Fibroblast of gingiva (primary cell): Measurements from ENCODE around the gene THYN1.
A peak's percentile ranks its signal among the peaks of the same experiment; 100 is the strongest.
"Not testable (repeated sequence)": the region's sequence is repeated elsewhere in the genome, so short reads cannot be mapped to it uniquely, and the experiment has no call there.

ENCODE experiments used
- DNase-seq: peaks from one replicate; pipeline ENCODE4 v3.0.0-alpha.2; 2011; ENCODE audit warnings: low read depth

Gene THYN1

DNA sequence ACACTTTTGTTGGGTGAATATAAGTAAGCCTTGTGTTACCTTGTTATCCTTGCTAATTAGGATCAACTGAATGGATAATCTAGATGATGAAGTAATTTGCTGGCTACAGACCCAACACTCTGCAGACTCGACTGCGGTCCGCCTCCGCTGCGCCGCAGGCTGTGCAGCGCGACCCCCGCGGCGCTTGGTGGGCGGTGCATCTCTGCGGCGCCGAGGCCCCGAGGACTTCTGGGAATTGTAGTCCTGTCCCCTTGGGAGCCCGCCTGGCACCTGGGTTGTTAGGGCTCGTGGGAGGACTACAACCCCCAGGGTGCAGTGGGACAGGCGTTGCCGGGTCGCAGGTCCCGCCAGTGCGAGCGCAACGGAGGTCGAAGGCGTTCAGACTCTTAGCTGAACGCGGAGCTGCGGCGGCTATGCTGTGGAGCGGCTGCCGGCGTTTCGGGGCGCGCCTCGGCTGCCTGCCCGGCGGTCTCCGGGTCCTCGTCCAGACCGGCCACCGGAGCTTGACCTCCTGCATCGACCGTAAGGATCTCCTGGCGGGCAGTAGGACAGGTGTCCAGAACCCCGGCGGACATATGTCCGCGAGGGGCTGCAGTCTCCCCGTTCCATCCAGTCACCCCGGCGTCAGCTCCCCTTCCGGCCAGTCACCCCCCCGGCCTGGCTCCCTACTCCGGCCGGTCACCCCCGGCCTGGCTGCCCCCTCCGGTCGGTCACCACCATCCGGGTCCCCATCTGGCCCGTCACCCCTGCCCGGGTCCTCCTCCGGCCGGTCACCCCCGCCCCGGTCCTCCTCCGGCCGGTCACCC lies at the start of gene THYN1, which contains the start of gene ACAD8:
Gene THYN1, minus strand, starts transcription at position 165 of the 806 bp plus-strand sequence. CDS start 470 bp downstream, outside the sequence.
Gene ACAD8, plus strand, starts transcription at position 381 of the 806 bp plus-strand sequence. Its CDS starts 33 bp downstream, at position 414.
- DNase-seq: peak; percentile 95

DNA sequence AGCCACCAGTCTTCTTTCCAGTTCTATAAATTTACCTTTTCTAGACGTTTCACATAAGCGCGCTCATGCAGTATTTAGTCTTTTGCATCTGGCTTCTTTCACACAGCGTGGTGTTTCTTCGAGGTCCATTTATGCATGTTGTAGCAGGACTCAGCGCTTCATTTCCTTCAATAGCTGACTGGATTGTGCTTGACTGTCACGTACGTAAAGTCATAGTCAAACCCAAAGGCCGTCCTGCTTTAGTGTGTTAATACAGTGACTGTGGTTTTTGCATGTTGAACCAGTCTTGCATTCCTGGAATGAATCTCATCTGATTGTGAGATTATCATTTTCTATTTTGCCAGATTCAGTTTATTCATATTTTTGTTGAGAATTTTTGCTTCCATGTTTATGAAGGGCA lies 41.5 kb upstream of the THYN1 start:
- DNase-seq: no peak

DNA sequence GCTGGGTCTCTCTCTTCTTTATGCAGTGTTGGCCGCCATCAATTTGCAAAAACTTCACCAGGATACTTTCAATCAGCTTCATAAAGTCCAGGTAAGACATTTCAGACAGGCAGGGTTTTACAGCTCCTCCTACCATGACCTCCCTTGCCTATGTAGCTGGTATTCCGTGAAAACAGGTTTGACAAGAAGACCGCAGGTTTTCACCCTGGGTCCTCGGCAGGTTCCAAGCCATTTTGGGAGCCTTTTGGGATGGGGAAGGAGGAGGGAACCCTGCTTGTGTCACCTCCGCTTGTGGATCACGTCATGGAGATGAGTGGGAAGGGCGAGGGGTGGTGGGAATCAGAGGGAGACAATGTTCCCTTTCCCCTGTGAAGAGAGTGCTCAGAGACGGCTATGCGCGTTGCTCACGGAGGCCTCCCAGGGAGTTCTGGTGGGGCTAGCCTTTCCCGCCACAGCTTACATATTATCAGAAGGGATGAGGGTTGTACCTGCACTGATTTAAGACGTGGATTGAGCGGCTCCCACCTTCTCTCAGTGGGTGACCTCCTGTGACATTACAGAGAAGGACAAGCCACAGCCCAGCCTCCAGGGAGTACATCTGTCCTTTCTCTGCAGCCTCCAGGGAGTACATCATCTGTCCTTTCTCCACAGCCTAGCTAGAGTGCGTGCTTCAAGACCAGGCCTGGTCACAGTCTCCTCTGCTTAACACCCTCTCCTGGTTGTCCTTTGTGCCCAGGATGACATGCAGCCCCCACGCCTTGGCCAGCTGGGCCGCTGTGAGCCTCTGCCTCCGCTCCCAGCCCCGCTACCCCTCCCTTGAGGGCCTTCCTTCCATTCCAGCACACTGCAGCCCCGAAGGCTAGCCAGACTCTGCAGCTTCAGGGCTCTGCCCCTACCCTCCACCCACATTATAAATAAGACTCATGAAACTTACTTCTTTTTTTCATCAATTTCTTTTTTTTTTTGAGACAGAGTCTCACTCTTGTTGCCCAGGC lies 40.3 kb upstream of the THYN1 start:
- DNase-seq: no peak

DNA sequence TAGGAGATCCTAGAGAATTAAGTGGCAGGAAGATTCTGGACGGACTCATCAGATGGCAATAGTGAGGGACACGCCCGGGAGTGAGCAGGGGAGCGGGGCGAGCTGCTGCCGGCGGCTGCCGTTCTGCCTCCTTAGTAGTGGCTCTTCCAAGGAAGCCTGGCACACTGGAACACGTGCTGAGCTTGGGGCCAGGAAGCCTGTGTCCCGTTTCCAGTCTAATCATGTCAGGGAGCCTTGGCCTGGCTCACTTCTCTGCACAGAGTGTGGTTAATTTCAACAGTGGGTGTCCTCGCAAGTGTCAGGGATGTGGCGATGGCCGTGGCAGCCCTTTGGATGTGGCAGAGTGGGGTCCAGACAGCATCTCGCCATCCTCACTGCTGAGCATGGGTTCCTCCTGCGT lies 39.5 kb upstream of the THYN1 start:
- no peak for DNase-seq

DNA sequence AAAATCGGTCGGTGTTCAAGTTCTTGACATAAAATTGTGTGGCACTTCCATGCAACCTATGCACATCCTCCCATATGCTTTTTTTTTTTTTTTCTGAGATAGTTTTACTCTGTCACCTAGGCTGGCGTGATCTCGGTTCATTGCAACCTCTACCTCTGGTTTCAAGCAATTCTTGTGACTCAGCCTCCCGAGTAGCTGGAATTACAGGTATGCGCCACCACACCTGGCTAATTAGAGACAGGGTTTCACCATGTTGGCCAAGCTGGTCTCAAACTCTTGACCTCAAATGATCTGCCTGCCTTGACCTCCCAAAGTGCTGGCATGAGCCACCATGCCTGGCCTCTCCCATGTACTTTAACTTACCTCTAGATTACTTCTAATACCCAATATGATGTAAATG lies 38.0 kb upstream of the THYN1 start:
- DNase-seq: no peak

DNA sequence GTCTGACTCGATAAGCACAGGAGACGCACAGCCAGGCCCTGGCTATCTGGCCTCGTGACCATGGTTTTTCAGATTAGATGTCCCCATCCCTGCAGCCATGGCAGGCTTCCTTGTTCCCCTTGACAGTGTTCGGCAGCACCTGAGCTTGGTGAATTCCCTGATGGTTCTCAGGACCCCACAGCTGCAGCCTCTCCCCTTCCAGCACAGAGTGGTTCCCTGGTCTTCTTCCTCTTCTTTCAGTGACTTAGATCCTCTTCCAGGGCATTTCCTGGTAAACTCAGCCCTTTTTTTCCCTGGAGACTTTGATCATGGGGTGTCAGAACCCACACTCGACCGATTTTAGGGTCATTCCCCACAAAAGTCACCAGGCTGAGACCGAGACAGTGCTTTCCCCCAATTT lies 37.5 kb upstream of the THYN1 start:
- no peak for DNase-seq

DNA sequence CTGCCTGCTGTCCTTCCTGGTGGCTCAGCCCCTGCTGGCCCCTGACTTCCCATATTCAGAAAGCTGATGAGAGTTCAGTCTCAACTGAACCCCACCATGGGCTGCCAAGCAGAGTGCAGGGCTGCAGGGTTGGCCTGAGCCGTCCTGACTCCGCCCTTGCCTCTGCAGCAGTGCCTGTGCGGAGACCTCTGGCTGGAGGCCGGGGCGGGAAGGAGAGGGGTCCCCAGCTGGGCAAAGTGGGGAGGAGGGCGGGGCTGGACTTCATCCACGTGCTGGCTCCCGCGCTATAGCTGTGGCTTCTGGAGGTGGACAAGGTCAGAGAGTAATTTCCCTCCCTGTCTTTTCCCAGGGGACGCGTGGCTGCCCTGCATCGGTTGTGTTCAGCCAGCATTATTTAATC lies 36.6 kb upstream of the THYN1 start:
- DNase-seq: no peak

DNA sequence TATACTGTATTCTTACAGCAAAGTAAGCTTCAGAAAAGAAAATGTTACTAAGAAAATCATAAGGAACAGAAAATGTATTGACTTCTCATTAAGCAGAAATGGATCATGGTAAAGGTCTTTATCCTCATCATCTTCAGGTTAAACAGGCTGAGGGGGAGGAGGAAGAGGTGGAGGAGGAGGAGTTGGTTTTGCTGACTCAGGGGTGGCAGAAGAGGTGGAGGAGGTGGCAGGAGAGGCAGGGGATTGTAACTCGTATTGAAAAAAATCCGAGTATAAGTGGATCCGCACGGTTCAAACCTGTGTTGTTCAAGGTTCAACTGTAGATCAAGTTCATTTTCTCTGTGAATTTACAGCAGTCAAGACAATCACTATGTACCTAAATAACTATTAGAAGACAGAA lies 36.0 kb upstream of the THYN1 start:
- no peak for DNase-seq

DNA sequence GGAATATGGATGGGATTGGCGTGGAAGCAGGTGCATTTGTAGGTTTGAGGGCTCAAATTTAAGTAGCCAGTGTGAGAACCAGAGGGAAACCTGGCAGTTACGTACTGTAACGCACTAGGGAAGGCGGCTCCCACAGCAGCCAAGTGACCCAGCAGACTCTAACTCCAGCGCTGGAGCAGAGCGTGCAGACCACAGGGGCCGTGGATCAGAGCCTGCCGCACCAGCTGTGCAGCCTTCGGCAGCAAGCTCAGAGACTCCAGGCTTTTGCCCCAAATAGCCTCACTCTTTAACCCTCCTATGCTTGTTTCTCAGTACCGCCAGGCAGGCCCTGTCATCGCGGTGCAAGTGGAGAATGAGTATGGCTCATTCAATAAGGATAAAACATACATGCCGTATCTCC lies 35.3 kb upstream of the THYN1 start:
- no peak for DNase-seq

DNA sequence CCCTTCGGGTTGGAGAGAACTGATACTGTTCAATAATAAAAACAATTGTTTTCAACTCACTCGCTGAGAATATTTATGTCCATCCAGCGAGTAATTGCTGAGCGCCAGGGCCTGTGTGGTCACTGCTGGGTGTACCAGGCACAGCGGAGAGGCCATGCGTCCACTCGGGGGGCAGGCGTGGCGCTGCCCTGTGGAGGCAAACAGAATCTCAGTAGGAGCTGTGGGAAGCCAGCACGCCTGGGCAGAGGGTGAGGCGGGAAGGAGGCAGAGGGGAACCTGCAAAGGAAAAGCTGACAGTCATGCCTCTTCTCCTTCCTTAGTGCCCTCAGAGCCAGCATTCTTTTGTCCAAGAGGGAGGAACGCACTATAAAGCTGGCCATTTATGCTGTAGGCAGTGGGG lies 34.4 kb upstream of the THYN1 start:
- DNase-seq: no peak

DNA sequence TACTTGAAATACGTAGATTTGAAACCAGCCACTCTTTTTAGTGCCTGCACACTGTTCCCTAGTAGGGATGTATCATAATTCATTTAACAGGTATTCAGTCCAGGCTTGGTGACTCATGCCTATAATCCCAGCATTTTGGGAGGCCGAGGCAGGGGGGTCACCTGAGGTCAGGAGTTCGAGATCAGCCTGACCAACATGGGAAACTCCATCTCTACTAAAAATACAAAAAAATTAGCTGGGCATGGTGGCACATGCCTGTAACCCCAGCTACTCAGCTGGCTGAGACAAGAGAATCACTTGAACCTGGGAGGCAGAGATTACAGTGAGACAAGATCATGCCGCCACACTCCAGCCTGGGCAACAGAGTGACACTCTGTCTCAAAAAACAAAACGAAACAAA lies 31.2 kb upstream of the THYN1 start:
- not testable (repeated sequence) for DNase-seq

DNA sequence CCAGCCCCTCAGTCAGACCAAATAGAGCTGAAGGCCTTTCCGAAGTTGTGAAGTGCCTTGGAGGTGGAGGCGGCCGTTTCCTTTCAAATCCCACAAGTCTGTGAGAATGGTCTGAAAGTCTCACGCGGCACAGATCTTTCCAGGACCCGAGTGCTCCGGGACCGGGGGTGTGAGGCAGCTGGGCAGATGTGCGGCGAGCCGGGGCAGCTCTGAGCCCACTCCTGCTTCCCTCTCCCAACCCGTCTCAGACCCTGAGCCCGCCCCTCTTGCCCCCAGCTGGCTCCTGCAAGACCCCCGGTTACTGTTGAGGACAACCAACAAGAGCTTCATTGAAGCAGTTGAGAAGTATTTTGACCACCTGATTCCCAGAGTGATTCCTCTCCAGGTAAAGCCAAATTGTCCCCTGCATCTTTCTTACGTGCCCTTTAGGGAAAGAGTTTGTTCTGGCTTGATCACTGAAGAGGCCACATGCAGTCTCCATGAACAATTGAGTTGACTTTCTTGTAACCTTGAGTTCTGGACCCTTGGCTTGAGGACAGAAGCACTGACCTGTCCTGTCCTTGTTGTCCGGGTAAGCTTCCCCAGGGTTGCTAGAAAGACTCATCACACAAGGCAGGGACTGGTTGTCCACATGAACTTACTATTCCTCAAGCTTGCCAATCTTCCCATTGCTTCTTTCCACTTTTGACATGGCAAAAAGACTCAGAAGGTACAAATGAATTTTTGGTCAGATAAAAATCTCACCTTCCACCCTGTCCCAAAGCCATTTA lies 30.5 kb upstream of the THYN1 start:
- no peak for DNase-seq

DNA sequence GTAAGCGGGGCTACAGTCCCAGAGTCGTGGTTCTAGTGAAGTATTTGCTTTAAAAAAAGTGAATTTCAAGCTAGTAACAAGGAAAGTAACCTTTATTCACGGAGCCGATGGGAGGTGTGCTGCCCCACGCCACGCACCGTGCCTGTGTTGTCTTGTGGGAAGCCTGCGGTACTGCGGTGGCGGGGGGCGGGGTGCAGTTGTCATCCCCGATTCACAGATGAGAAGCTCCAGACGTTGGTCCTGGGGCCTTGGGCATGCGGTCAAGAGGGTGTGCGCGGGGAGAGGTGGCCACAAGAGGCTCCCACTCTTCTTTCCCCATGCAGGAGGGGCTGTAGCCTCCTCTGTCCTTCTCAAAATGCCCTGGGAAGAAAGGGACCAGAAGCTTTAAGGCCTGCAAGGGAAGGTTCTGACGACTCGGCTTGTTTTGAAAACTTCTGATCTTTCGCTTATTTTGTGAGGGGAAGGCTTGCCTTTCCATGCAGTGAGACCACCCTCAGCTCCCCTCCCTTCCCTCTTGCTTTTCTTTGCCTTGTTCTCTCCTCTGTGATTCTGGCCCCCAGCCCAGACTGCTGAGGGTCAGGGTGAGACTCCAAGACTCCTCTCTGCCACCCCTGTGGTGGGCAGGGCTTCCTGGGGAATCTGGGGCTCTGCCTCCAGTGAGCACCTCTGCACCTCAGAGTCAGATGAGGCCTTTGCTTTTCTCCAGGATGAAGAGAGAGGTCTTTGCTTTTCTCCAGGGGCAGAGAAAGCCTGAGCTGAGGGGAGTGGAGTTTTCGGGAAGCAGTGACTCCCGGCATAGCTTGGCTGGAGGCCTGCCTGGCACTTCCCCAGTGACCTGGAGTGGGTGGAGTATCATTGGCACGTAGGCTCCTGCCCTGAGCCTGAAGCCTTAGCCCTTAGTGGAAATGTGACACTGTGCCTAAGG lies 29.2 kb upstream of the THYN1 start:
- no peak for DNase-seq

DNA sequence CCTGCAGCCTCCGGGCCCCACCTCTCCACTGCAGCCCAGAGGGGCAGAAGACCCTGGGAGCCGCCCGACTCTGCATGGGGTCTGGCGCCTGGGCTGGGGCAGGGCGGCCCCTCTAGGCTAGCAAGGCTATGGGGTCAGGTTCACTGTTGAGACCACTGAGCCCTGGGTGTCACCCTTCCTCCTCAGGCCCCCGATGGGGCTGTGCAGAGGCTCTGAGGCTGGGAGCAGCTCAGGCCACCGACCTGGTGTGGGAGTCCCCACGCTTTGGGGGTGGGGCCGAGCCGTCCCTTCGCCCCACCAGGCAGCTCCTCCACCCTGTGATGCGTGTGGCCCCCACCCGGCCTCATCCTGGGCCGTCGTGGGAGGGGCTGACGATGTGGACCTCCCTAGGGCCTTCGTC lies 28.5 kb upstream of the THYN1 start:
- DNase-seq: not testable (repeated sequence)

DNA sequence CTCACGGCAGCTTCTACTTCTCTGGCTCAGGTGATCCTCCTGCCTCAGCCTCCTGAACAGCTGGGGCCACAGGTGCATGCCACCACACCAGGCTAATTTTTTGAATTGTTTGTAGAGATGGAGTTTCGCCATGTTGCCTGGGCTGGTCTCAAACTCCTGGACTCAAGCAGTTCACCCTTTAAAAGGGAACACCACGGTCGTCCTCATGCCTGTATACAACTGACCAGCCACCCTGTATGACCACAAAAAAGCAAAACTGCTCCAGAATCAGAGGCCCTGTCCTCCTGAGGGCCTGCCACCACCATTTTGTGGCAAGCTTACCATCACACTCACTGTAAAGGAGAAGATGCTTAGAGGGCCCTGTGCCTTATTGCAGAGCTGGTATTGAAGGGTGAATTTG lies 25.2 kb upstream of the THYN1 start:
- DNase-seq: no peak

DNA sequence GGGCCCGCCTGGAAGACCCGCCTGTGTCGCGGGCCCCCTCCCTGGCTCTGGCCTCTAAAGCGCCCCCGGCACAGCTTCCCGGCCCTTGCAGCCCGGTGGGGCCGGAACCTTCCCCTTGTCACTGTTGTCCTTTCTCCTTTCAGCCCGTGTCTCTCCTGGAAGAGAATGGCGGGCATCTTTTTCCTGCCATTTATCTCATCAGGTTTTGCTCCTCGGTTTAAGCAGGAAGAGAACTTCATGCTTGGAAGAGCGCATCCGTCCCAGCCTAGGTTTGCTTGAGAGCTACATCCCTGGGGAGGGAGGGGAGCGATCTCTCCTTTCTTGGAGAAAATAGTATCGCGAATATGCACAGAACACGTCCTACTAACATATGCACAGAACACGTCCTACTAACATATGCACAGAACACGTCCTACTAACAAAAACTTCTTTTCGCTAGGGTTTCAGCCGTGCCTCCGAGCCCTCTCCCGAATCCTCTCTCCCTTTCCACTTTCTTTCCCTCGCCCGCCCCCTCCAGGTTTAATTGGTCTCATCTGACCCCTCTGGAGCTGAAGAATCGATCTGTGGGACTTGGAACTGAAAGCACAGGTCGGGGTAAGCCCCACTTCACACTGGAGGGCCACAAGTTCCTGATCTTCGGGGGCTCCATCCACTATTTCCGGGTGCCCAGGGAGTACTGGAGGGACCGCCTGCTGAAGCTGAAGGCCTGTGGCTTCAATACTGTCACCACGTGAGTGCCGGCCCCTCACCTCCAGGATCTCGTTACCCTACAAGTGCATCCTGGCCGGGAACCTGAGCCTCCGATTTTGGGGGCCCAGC lies 24.2 kb upstream of the THYN1 start:
- no peak for DNase-seq

DNA sequence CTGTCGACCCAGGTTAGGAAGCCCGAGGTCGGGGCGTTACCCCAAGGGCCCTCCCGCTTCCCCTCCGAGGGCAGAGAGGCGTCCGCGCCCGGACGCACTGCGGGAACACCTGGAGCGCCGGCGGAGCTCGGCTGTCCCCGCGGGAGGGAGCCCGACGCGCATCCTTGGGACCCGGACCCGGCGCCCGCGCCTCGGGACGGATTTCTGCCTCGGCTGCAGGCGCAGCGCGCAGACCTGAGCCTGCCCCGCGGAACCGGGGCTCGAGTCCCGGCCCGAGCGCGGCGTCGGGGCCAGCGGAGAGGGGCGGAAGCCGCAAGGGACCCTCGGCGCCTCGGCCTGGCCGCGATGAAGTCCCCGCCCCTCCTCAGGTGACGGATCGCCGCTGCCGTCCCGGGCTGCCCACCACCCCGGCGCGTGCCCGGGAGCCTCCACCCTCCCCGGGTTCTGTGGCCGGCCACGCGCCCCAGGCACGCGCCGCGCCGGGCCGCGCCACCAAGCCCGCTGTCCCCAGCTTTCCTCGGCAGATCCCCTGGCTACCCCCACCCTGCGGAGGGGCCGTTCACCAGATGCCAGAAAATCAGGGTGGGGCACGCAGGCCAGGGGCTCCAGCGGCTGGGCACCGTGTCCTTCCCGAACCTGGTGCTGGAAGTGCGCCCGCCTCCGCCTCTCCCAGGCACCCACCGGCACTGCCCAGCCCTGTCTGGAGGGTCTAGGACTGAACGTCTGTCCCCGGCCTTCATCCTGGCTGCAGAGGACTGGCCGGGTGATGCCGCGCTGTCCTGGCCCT lies 23.4 kb upstream of the THYN1 start:
- DNase-seq: no peak

DNA sequence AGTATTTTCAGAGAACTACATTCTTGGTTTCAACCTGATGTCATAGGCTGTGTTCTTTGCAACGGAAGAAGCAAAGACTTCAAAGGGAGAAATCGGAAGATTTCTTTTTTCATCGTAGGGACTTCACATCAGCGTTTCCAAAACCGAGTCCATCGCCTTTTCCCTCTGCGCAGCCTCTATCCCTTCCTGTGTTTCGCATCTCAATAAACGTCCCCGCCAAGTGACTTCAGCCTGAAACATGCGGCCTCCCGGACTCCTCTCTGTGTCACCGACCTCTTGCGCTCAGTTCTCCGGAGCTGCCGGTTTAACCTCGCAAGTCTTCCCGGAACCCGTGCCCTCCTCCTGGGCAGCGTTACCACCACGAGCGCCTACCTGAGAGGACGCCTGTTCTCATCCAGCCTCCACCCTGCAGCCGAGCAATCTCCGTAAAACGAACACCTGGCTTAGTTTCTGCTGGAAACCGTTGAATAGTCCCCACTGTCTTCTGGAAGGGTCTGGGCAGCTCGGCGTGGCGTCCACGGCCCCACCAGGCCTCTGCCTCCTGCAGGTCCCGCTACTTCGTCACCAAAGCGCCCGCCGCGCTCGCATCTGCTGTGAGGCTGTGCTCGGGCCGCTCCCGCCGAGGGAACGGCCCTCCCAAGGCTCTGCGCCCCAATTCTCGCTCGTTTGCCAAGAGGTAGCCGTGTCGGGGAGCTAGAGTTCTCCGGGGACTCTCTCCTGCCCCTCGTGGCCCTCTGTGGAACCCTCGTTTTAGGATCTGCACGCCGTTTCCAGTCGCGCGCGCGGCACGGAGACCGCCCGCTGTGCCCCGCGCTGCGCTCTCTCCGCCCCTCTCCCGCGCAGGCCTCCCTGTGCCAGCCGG lies 22.6 kb upstream of the THYN1 start, which contains the start of gene GLB1L3:
Gene GLB1L3, plus strand, starts transcription at position 846 of the 862 bp plus-strand sequence. CDS start 362 bp downstream, outside the sequence.
- no peak for DNase-seq
